ENCODE data around the gene CLDN10. TPM values are rescaled to one million over a fixed set of nuclear protein-coding genes. Genes with fewer than 3 reads are reported as not detected.
A peak's percentile ranks its signal among the peaks of the same experiment; 100 is the strongest.

Gene CLDN10
- total and polyA plus RNA-seq, 2 of the 8 experiments (the other 6 are each of a cell fraction or from before 2014, with no cell fraction given) = 41.2 to 43.6 TPM

GRCh38 chr13:95552539-95553441 is at the start of gene CLDN10 (continued):
- TF ChIP-seq SIN3A (conservative IDR thresholded peaks at IDR 0.05 in 1 of 2, IDR thresholded peaks at IDR 0.05 in 1 of 2; ENCODE audit: low read depth in 1 of 2, low read length in 2 of 2) (no peak; a peak in 1 of 4 replicates), EP300 (IDR thresholded peaks at IDR 0.05; ENCODE audit: borderline replicate concordance in 1 of 2, low read depth in 2 of 2, low read length in 2 of 2) (no peak), PHF8 (conservative IDR thresholded peaks at IDR 0.05; ENCODE audit: low read depth, low read length) (peak; percentile 49; the same call in 1 of the 2 replicates), KDM5A (IDR thresholded peaks at IDR 0.05; ENCODE audit: low read length) (no peak), CHD1 (IDR thresholded peaks at IDR 0.05; ENCODE audit: low read depth, low read length) (no peak), POLR2AphosphoS5 (IDR thresholded peaks at IDR 0.05; ENCODE audit: low read depth, low read length) (peak; percentile 87), SP2 (IDR thresholded peaks at IDR 0.05; ENCODE audit: low read length) (no peak)
- TF ChIP-seq, protein P1, sequence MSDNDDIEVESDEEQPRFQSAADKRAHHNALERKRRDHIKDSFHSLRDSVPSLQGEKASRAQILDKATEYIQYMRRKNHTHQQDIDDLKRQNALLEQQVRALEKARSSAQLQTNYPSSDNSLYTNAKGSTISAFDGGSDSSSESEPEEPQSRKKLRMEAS (IDR thresholded peaks at IDR 0.05) = no peak; the same call in 1 of the 2 replicates
